Ecto neural progenitor cell (in vitro differentiated cells): ENCODE results near the gene DCAF5.
"Not testable (repeated sequence)": the region's sequence is repeated elsewhere in the genome, so short reads cannot be mapped to it uniquely, and the experiment has no call there.

Experiments
- DNase-seq: peaks from one replicate; pipeline ENCODE4 v3.0.0-alpha.2; 2018; ENCODE audit warnings: low spot score

Gene DCAF5

DNA sequence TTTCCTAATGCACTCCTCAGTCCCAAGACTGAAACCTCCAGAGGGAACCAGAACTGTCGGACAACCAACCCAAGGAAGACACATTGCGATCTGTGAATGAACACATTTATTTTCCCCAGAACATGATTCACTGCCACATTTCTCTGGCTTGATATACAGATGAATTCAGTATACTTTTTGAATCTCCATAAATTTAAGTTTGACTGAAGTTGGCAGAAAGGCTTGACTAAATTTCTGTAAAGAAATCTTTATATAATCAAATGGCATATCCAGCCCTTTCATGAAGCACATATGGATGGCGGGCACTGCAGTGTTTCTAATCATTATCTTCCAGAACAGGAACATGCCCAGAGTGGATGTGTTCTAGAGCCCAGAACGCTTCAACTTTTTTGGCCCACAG, 56.7 kb downstream of the DCAF5 start:
- no peak for DNase-seq

DNA sequence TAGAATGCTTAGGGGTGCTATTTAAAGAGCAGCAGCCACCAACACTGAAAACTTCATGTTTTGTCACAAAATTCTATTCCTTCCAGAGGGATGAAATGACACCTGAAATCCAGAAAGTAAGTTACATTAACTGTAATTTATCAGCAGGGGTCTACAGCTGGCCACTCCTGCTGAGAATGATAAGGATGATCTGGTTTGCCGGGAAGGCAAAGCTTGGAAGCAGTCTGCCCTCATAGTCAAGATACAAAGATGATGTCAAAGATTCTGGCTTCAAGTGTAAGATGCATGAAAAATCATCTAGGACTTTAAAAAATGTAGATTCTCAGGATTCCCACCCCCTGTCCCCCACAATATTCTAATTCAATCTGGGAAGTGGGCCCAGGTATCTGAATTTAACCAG, 58.4 kb downstream of the DCAF5 start:
- DNase-seq = no peak

DNA sequence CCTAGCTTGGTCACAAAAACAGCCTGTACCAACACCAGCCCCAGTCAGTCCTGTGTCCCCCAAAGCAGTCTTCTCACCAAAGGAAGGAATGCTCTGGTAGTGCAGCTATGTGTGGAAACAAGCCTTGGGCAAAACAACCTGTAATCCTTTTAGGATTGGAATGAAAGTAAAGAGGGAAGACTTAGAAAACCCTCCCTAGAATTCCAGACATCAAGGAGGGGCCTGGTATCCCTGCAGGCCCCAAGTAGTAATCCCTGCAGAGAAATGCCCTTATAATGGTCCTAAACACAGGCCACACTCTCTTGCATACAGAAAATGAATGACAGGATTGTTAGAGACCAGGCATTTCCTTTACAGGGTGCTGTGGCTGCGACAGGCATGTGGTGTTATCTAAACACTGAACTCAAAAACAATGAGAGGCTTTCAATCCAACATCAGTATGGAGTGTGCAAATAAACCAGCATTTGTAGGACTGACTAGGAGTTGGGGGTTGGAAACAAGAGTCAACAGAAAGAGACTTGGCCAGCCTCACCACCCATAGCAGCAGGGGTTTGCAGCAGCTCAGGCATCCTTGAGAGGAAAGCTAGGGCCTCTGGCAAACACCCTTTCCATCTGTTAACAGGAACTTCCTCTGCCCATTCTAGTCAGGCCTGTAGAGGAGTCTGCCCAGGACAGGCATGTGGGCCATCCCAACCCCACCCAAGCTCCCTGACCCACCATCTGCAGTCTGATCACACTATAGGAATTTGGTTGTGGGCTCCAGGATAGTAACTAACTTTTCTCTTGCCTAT, 59.1 kb downstream of the DCAF5 start:
- peak; percentile 48 for DNase-seq

DNA sequence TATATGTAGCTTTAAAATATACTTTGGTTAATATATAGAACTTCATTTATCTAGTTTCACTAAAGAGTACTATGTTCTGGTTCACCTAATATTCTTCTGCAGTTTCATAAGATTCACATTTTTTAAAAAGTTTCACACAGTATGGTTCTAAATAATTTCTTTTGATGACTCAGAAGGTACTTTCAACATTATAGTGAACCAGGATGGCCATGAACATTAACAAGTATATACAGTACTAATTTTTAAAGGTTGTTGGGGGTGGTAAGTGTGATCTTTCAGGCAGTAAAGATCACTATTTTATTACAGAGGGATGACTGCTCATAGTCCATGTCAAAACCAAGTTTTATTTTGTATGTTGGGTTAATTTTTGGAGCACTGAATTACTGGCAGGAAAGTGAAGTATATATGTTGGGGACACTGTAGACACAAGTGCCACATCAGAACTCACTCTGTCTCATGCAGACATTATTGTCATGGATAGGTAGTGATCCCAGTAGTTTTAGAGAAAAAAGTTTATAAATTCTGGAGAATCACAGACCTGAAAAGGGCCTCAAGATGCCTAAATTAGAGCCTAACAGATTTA, 60.0 kb downstream of the DCAF5 start:
- no peak for DNase-seq

DNA sequence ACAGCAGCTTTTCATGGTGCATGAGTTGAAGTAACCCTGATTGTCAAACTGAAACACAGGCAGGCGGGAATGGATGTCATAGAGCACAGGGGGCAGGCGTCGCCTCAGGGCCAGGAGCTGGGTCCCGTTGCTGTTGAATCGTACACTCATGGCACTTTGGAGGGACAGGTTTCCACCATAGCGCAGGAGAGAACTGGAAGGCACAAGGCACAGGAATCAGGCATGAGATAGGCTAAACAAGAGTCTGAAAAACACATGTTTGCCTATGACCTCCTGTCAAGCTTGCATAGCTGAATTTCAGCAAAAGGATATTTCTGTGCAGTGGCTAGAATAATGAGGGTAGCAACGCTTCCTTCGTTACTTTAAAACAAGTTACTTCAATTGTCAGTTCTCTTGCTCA, 61.2 kb downstream of the DCAF5 start:
- DNase-seq = no peak

DNA sequence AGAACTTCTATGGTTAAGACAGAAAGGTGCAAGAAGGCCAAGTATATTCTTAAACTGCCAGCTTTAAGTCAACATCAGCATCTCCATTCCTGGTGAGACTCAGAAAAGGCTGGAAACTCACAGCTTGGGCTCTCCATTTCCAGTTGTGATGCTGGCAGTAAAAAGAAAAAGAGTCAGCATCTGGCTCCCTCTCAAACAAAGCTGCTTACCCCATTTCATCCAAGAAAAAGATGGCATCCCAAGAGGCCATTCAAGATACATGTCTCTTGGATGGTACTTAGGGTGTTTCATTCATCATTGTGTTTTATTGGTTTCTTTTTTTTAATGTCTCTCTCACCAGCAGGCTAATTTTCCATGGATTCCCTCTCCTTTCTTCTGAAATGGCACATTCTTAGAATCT, 61.9 kb downstream of the DCAF5 start:
- no peak for DNase-seq

DNA sequence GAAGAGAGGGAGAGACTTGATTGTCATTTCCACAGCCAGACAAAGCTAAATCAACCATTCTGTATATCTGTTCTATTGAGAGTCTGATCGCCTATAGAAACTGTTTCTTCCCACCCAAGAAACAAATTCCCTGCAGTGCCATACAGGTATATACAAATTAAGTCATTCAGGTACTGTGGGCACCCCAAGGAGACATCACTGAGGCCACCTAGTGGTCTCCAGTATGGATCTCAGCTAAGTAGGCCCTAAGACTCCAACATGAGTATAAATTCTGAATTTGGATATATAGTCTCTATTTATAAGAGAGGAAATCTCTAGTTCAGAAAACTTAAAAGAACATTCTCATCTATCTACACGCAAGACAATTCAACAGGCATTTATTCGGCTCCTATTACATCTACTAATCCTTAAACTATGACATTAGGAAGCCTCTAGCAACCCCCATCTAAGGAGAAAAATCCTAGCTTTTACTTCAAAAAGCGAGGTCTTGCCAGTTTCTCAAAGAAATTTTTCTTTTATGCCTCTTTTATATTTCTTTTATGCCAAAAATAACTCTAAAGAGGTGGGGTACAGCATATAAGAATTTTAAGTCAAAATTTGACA, 62.6 kb downstream of the DCAF5 start:
- DNase-seq = no peak

DNA sequence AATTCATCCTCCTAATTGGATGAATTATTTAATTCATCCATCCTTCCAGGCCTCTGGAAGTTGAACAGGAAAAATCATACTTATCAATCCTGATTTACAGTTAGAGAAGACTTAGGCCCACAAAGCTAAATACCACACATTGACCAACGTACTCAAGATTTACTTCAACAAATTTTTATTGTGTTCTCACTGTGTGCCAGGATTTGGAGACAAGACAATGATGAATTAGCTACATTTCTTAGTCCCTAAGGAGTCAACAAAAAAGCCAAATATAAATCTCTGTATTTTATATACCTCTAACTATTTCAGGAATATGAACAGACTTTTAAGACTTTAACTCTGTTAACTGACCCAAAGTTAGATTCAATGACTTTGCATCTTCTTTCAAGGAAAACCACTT, 63.9 kb downstream of the DCAF5 start:
- no peak for DNase-seq

DNA sequence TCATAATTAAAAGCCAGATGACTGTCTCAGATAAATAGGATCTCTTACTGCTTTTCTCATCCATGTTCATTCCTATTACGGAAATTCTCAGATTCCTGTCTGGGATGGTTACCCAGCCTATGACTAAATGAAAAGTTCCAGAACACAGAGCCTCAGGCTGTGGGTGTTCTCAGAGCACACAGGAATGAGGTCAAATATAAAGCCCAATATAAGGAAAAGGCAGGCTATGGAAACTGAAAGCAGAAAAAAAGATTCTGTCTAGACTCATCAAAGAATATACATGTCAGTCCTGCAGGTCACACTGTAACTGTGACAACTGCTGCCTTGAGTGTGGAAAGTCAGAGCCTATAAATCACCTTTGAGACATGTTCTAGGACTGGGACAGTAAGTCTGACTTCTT, 64.3 kb downstream of the DCAF5 start:
- no peak for DNase-seq

DNA sequence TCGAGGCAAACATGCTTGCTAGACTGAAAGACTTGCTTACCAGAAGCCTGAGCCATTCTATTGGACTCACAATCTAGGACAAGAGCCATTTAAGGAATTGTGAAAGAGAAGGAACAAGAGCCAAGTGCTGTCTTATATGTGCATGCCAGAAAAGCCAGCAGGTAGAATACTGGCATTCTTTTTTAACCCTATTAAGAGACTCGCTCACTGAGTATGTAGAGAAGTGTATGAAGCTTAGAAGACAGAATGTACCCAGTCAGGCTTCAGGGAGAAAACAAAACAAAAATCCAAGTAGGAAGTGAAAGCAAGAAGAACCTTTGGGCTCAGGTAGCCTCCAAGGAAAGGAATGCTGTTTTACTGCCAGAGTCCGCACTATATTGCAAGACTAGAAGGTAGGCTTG, 65.9 kb downstream of the DCAF5 start:
- DNase-seq = no peak

DNA sequence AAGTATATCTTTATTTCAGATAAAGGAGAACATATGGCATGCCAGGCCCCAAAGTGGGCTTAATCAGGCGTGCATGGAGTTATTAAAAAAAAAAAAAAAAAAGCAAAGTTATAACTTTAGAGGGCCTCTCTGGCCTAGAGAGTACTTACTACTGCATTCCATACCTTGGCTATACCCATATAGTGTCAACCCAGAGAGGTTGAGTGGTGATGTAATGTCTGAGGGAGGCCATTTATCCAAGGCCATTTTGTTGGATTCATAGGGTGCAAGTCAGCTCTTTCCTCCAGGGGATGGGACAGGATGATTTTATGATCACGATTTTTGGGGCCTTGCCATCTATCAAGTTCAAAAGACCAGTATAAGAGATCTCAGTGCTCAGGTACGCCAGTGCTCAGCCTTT, 66.4 kb downstream of the DCAF5 start:
- DNase-seq = no peak

DNA sequence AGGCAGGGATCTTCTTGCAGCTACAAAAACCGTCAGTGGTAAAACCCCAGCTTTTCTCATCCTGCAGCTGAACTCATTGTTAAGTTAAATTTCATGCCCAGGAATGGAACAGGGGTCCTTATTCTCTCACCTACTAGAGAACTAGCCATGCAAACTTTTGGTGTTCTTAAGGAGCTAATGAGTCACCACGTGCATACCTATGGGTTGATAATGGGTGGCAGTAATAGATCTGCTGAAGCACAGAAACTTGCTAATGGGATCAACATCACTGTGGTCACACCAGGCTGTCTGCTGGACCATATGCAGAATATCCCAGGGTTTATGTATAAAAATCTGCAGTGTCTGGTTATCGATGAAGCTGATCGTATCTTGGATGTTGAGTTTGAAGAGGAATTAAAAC, 68.9 kb downstream of the DCAF5 start:
- DNase-seq = no peak

DNA sequence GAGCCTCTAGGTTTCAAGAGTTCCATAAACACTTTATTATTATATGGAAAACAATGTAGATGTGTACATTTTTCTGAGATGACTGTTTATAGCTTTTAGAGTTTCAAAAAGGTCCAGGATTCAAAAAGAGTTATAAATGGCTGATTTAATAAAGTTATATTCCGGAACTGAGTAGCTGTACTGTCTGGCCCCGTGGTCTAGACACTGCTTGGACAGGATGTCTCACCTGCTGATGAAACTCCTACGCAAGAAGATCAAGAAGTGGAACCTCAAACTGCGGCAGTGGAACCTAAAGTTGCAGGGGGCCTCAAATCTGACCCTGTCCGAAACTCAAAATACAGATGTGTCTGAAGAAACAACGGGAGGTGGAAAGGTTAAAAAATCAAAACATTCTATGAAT, 69.7 kb downstream of the DCAF5 start:
- no peak for DNase-seq

DNA sequence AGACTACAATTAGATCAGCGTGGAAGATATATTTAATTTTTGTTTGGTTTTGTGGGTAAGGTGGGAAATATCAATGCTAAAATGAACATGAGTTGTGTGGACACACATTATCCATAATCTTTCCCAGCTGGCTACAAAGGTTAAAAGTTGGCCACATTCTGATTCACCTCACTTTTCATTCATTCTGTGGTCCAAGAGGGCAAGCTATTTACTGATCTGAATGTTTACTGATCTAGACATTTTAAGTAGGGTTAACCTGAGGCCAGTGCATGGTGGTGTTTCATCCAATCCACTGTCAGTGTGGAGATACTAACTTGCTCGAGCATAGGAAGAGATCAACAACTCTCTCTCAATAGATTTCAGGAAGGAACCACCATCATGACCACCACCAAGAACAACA, 71.6 kb downstream of the DCAF5 start:
- no peak for DNase-seq

DNA sequence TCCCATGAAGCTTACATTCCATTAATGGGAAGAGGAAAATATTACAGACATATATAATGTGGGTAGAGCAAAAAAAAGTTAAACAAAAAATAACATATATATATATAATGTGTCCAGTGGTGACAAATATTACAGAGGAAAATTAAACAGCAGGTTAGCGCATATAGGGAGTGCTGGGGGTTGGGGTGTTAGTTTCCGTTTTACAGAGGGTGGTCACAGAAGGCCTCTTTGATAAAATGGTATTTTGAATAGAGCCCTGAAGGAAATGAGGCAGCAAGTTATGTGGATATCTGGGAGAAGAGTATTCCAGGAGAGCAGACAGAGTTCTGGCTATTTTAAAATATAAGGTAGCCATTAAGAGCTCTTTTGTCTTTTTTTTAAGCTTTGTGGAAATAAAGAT, 73.2 kb downstream of the DCAF5 start:
- no peak for DNase-seq

DNA sequence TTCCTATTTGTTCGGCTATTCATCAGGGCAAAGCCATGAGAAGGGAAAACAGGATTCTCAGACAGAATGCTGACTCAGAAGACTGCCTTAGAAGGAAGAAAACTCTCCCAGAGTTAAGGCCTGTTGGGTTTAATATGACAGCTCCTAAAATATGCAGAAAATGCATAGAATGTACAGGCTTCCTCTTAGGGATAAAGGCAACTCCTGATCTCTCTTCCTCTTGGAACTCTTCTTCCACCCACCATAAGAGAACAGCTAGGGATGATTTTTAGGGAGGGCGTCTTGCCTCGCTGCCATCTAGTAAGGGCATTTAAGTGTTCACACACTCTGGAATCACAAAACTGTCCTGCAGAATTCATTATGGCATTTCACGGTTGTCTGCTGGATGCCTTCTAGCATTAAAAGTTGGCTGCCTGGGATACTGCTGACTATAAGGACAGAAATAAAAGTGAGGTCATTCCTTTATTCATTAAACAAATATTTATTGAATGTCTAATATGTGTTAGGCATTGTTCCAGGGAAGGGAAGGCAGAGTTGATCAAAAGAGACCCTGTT, 73.7 kb downstream of the DCAF5 start:
- DNase-seq = no peak

DNA sequence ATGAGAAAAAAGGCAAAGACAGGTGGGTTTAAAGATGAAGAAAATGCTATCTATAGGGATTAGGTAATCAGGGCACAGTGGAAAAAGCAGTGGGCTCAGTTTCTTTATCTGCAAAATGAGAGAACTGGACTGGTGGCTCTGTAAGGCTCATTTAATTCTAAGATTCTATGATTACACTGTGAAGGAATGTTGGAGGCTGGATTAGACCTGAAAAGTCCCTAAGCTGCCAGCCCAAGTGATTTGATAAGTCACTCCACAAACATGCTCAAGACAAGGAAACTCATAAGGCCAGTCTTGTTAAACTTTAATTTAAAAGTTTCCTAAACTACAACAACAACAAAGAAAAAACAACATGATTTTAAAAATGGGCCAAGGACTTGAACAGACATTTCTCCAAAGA, 75.1 kb downstream of the DCAF5 start:
- no peak for DNase-seq

DNA sequence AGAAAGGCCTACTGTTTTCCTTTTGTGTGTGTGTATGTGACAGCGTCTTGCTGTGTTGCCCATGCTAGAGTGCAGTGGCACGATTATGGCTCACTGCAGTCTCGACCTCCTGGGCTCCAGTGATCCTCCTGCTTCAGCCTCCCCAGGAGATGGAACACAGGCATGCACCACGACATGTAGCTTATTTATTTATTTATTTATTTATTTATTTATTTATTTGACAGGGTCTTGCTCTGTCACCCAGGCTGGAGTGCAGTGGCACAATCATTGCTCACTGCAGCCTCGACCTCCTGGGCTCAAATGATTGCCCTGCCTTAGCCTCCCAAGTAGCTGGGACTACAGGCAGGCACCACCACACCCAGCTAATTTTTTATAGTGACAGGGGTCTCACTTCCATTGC, 75.7 kb downstream of the DCAF5 start:
- DNase-seq = not testable (repeated sequence)

DNA sequence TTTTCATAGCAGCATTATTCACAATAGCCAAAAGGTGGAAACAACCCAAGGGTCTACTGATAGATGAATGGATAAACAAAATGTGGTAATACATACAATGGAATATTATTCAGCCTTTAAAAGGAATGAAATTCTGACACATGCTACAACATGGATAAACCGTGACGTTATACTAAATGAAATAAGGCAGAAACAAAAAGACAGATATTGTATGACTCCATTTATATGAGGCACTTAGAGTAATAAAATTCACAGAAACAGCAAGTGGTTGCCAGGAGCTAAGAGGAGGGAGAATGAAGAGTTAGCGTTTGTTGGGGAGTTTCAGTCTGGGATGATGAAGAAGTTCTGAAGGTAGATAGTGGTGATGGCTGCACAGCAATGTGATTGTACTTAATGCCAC, 76.6 kb downstream of the DCAF5 start:
- no peak for DNase-seq

DNA sequence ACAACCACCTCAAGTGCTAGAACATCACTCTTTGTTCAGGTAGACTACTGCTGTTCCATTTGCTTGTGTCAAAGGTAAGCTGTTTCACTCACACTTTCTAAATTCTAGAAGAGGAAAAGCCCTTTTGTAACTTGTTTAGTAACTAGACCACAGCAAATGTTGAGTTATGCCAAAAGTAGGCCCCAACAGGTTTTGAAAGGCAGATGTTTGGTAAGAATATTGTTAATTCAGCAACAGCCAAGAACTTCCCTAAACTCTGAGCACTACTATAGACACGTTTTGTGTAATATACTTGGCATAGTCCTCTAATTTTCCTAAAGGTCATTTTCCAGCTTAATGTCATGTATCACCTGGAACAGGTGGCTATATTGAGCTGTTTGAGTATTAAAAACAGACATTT, 79.0 kb downstream of the DCAF5 start:
- DNase-seq = no peak

DNA sequence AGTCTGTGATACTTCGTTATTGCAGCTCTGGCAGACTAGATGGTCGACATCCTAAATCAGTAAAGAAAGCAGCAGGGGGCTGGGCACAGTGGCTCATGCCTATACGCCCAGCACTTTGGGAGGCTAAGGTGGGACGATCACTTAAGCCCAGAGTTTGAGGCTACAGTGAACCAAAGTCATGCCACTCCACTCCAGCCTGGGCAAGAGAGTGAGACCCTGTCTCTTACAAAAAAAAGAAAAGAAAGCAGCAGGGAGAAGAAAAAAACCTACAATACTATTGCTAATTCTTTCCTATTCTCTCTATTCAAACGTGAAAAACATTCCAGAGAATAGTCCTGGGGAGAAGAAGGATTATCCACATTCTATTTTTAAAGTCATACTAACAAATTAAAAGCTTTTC, 79.5 kb downstream of the DCAF5 start:
- DNase-seq = no peak

DNA sequence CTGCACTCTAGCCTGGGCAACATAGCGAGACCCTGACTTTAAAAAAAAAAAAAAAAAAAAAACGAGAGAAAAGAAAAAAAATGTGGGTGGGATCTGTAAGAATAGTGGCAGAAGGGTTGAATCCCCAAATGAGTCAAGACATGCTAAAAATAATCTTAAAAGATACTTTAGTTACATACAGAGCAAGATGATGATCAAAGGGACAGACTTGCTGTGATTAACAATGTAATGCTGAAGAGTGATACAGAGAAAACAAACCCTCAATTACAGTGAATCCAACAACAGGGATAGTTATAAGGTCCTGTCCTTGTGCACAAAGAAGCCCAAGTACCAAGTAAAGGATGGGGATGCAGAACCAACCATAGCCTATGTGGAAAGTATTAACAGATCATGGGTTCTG, 80.3 kb downstream of the DCAF5 start:
- DNase-seq = no peak

DNA sequence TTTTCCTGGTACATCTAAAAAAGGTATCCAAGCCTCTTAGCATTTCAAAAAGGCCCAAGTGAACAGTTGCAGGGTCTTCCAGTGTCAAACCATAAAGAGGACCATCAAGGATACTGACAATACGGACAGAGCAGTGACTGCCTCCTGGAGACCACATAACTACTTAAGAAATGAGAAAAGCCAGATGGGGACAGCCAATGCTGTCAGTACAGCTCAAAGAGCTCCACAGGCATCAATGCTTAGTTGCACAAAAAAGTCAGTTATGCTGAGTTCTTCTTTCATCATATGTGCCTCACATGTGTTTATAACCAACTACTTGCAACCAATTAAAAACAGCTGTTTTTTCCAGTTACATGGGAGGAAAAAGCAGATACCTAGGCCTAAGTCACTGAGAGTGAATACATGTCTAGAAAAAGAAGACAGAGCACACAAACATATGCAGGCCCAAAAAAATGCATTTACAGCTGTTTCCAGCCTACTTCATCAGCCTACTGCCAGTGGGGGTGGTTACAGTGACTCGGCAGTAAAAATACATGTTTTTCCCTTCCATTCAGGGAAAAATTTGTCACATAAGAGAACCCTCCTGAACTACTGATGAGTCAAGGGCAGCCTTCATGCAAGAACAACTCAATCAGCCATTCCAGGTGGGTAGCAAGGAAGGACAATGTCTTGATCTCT, 84.0 kb downstream of the DCAF5 start:
- no peak for DNase-seq
